HuH-7.5 (cell line): ENCODE results near the gene GNPTG.

Source experiments
- DNase-seq: peaks from one replicate; pipeline ENCODE4 v3.0.0; 2011; ENCODE audit warnings: low spot score

GNPTG gene

GRCh38 chr16:1347286-1347855, 4.4 kb upstream of the GNPTG start:
- no peak for DNase-seq

- DNase-seq = no peak
These were observed 3.8 kb upstream of the GNPTG start for GRCh38 chr16:1347962-1348361.

GRCh38 chr16:1348441-1348840, 3.3 kb upstream of the GNPTG start:
- DNase-seq = no peak

GRCh38 chr16:1348926-1349325, 2.8 kb upstream of the GNPTG start:
- no peak for DNase-seq

- DNase-seq = no peak
These were observed 2.4 kb upstream of the GNPTG start for GRCh38 chr16:1349351-1349750.

GRCh38 chr16:1349951-1350350, 1.8 kb upstream of the GNPTG start:
- DNase-seq = no peak

GRCh38 chr16:1350691-1351090, 1.0 kb upstream of the GNPTG start:
- no peak for DNase-seq

GRCh38 chr16:1351215-1351581, 533 bp upstream of the GNPTG start:
- no peak for DNase-seq

- DNase-seq = no peak
These were observed 3.2 kb downstream of the GNPTG start for GRCh38 chr16:1354815-1355540.

GRCh38 chr16:1355591-1355990, 3.9 kb downstream of the GNPTG start:
- no peak for DNase-seq

GRCh38 chr16:1356061-1356900, 4.5 kb downstream of the GNPTG start:
- no peak for DNase-seq

- no peak for DNase-seq
These were observed 6.3 kb downstream of the GNPTG start for GRCh38 chr16:1357906-1358566.

GRCh38 chr16:1361685-1362360, 10.1 kb downstream of the GNPTG start:
- no peak for DNase-seq

GRCh38 chr16:1362807-1363206, 11.1 kb downstream of the GNPTG start:
- no peak for DNase-seq

GRCh38 chr16:1363501-1364041, 11.8 kb downstream of the GNPTG start:
- DNase-seq = peak; percentile 89

GRCh38 chr16:1364510-1364909, 12.8 kb downstream of the GNPTG start:
- DNase-seq = no peak

GRCh38 chr16:1366060-1366711, 14.5 kb downstream of the GNPTG start:
- no peak for DNase-seq

- no peak for DNase-seq
These were observed 15.1 kb downstream of the GNPTG start for GRCh38 chr16:1366712-1367299.

GRCh38 chr16:1367486-1368174, 15.9 kb downstream of the GNPTG start:
- no peak for DNase-seq
